Kidney (tissue), 14 donors: ENCODE results near the gene USP35. TPM values are rescaled to one million over a fixed set of nuclear protein-coding genes. Genes with fewer than 3 reads are reported as not detected.

Source experiments
- DNase-seq, 5 donors: peaks; one replicate each; pipeline ENCODE4 v3.0.0-alpha.2; 2013 to 2020
- FAIRE-seq: peaks from 2 replicates; lab custom pipeline; 2012; peaks lifted over from hg19 to GRCh38; lab: Jason Lieb, UNC
- H3K27ac ChIP-seq, 2 donors: one replicate each; pipeline ENCODE4 v1.7.0; 2013; ENCODE audit warnings: low read depth in 2 of 2, low read length in 2 of 2, inconsistent platforms in 1 of 2
- H3K27me3 ChIP-seq: one replicate; pipeline ENCODE4 v1.7.1; 2013; ENCODE audit warnings: low read length, inconsistent platforms; ENCODE audit not compliant: control insufficient read depth, insufficient read depth
- H3K36me3 ChIP-seq, 3 donors: one replicate each; pipeline versions ENCODE4 v1.7.0 to v1.7.1; 2013; ENCODE audit warnings: low read length in 3 of 3, control low read depth in 1 of 3, inconsistent platforms in 1 of 3; ENCODE audit not compliant: insufficient read depth in 3 of 3, control insufficient read depth in 2 of 3
- H3K4me1 ChIP-seq, 3 donors: one replicate each; pipeline versions ENCODE4 v1.7.0 to v1.7.1; 2013; ENCODE audit warnings: low read length in 3 of 3, inconsistent platforms in 1 of 3, low read depth in 1 of 3; ENCODE audit not compliant: control insufficient read depth in 2 of 3, insufficient read depth in 2 of 3
- H3K4me3 ChIP-seq, 3 donors: one replicate each; pipeline versions ENCODE4 v1.7.0 to v1.8.1; 2013; ENCODE audit warnings: low read length in 3 of 3, control low read depth in 1 of 3, inconsistent platforms in 1 of 3
- H3K9ac ChIP-seq, 3 donors: one replicate each; pipeline versions ENCODE4 v1.7.0 to v1.7.1; 2013; ENCODE audit warnings: low read length in 3 of 3, control low read depth in 1 of 3, inconsistent platforms in 1 of 3
- H3K9me3 ChIP-seq, 3 donors: one replicate each; pipeline versions ENCODE4 v1.7.0 to v1.7.1; 2013; ENCODE audit warnings: low read length in 3 of 3, control low read depth in 1 of 3, inconsistent platforms in 1 of 3; ENCODE audit not compliant: control insufficient read depth in 2 of 3, insufficient read depth in 1 of 3
- CTCF ChIP-seq: IDR thresholded peaks from 3 replicates; pipeline ENCODE4 v1.5.1; 2012; ENCODE audit warnings: mild to moderate bottlenecking, moderate library complexity, borderline replicate concordance; ENCODE audit not compliant: insufficient read depth; ENCODE audit errors: extremely low read depth
- intact Hi-C: fragments of 100-400 bp; cut with DNase I; formaldehyde crosslinking; loops from one replicate; pipeline ENCODE4 v1.11.1; 2022
- polyA plus RNA-seq: library from polyadenylated mRNA; stranded (reverse); fragments of 350-450 nt; fragmentation: Illumina TruSeq; extraction: RNeasy Lipid Tissue Mini Kit (QIAGEN cat#74804); gene quantifications from one replicate; pipeline ENCODE4 v1.2.3, GENCODE V29; 2014; ENCODE audit warnings: low read depth, low replicate concordance; ENCODE audit not compliant: insufficient read depth
- total RNA-seq: library from RNA; stranded (reverse); fragmentation: NEBNext Ultra II Directional; extraction: Animal tissue kit (Norgen Biotek cat#: 25700); gene quantifications from one replicate; pipeline ENCODE4 v1.2.1, GENCODE V29; 2021
- donor health status: control.
- donor health status: control.
- donor health status: control.
- donor health status: control.
- donor health status: control.
- donor health status: DM: yes; HTN: yes; CAD: no.
- donor health status: Normal renal cell carcinoma (clear cell type).

Gene USP35
- total and polyA plus RNA-seq, 2 donors from 2014 or later, result 4.0 to 7.7 TPM

- H3K9me3 ChIP-seq, result no peaks in the 10 kb centered on the region
- FAIRE-seq, result no peak
- DNase-seq, result no peak
- H3K36me3 ChIP-seq, result no peaks in the 10 kb centered on the region
- intact Hi-C loops, result no loop called here
- no peak overlapping the region for H3K9ac ChIP-seq
- H3K4me3 ChIP-seq, result no peak overlapping the region
- no peaks in the 10 kb centered on the region for H3K27me3 ChIP-seq
- H3K27ac ChIP-seq, result no peak overlapping the region
- no peaks in the 10 kb centered on the region for H3K4me1 ChIP-seq
- TF ChIP-seq CTCF, result no peak
Measured at GRCh38 chr11:78161346-78161745, 27.4 kb upstream of the USP35 start.

GRCh38 chr11:78161962-78162371, 26.8 kb upstream of the USP35 start:
- intact Hi-C loops, result no loop called here

GRCh38 chr11:78163828-78164227, 24.9 kb upstream of the USP35 start:
- Histone ChIP-seq H3K27me3 (no peaks in the 10 kb centered on the region), H3K4me3 (no peak overlapping the region), H3K9ac (no peak overlapping the region), H3K4me1 (peaks cover 0 to 6% (median 0%) of the 10 kb centered on the region in 3 donors), H3K27ac (no peak overlapping the region), H3K36me3 (no peaks in the 10 kb centered on the region), H3K9me3 (no peaks in the 10 kb centered on the region)
- no peak for FAIRE-seq
- intact Hi-C loops, result no loop called here
- DNase-seq, result no peak
- TF ChIP-seq CTCF, result no peak

More at GRCh38 chr11:78161962-78162371, 26.8 kb upstream of the USP35 start:
- peak in 1 of 5 donors; percentile 37 for DNase-seq
- H3K9ac ChIP-seq, result no peak overlapping the region
- no peak for TF ChIP-seq CTCF
- no peaks in the 10 kb centered on the region for H3K4me1 ChIP-seq
- H3K4me3 ChIP-seq, result no peak overlapping the region
- H3K27ac ChIP-seq, result no peak overlapping the region
- no peaks in the 10 kb centered on the region for H3K27me3 ChIP-seq
- no peaks in the 10 kb centered on the region for H3K9me3 ChIP-seq
- no peak for FAIRE-seq
- H3K36me3 ChIP-seq, result no peaks in the 10 kb centered on the region

- intact Hi-C loops, result no loop called here
- TF ChIP-seq CTCF, result no peak
- DNase-seq, result no peak
- no peaks in the 10 kb centered on the region for H3K27me3 ChIP-seq
- H3K9me3 ChIP-seq, result no peaks in the 10 kb centered on the region
- FAIRE-seq, result no peak
- H3K27ac ChIP-seq, result no peak overlapping the region
- H3K4me3 ChIP-seq, result no peak overlapping the region
- H3K4me1 ChIP-seq, result peaks cover 0 to 6% (median 0%) of the 10 kb centered on the region in 3 donors
- no peak overlapping the region for H3K9ac ChIP-seq
- no peaks in the 10 kb centered on the region for H3K36me3 ChIP-seq
Measured at GRCh38 chr11:78164471-78164870, 24.2 kb upstream of the USP35 start.
